Nucleus accumbens (tissue), 56 donors: Measurements from ENCODE around the gene FAM107A.
A peak's percentile ranks its signal among the peaks of the same experiment; 100 is the strongest.

Source experiments
- DNase-seq, 56 donors: peaks; one replicate each; lab custom pipeline; 2025; lab: John Stamatoyannopoulos, UW

The FAM107A gene

GRCh38 chr3:58521917-58522631 is 55.1 kb downstream of the FAM107A start:
- DNase-seq, result peak in 41 of 56 donors; percentile 7 to 81 (median 34)

- DNase-seq, result no peak
Observed at GRCh38 chr3:58521336-58521670, 55.9 kb downstream of the FAM107A start.

GRCh38 chr3:58520403-58521335 is 56.5 kb downstream of the FAM107A start:
- DNase-seq, result no peak

GRCh38 chr3:58519668-58520402 is 57.4 kb downstream of the FAM107A start:
- no peak for DNase-seq

- DNase-seq, result no peak
Observed at GRCh38 chr3:58518291-58518789, 58.9 kb downstream of the FAM107A start.

- DNase-seq, result no peak
Observed at GRCh38 chr3:58514405-58514804, 62.8 kb downstream of the FAM107A start.
